ENCODE data around the gene DBNDD2. TPM values are rescaled to one million over a fixed set of nuclear protein-coding genes. Genes with fewer than 3 reads are reported as not detected.

DBNDD2 gene
- total and polyA plus RNA-seq, 2 experiments from 2014 or later = 25.8 to 62.5 TPM

GRCh38 chr20:45413479-45413878 is 5.4 kb downstream of the DBNDD2 start (continued):
- TF ChIP-seq ZNF462 (CRISPR knock-in tag; IDR thresholded peaks at IDR 0.05) (no peak), ZNF331 (CRISPR knock-in tag; IDR thresholded peaks at IDR 0.05; ENCODE audit: low read depth) (no peak), JUNB (IDR thresholded peaks at IDR 0.05; ENCODE audit: unreplicated experiment) (no peak), CTCF (conservative IDR thresholded peaks at IDR 0.05; ENCODE audit: low read depth in 2 of 2) (no peak), EZH2phosphoT487 (IDR thresholded peaks at IDR 0.05; ENCODE audit: unreplicated experiment) (no peak), REST (IDR thresholded peaks at IDR 0.05; ENCODE audit: unreplicated experiment) (no peak), NANOG (IDR thresholded peaks at IDR 0.05; ENCODE audit: borderline replicate concordance) (no peak), EZH2 (IDR thresholded peaks at IDR 0.05; ENCODE audit: low read depth, unreplicated experiment) (no peak), POLR2AphosphoS5 (IDR thresholded peaks at IDR 0.05; ENCODE audit: low read depth) (no peak)

Measured in GM23338 (cell line).